NCI-H2196 treated with DMSO at 0.1 percent for 48 hours (cell line): Measurements from ENCODE around the gene AQP7.
"Not testable (repeated sequence)": the region's sequence is repeated elsewhere in the genome, so short reads cannot be mapped to it uniquely, and the experiment has no call there.

Source experiments
- DNase-seq: peaks from one replicate; lab custom pipeline; 2025; ENCODE audit not compliant: unreplicated experiment; lab: John Stamatoyannopoulos, UW

The AQP7 gene

DNA sequence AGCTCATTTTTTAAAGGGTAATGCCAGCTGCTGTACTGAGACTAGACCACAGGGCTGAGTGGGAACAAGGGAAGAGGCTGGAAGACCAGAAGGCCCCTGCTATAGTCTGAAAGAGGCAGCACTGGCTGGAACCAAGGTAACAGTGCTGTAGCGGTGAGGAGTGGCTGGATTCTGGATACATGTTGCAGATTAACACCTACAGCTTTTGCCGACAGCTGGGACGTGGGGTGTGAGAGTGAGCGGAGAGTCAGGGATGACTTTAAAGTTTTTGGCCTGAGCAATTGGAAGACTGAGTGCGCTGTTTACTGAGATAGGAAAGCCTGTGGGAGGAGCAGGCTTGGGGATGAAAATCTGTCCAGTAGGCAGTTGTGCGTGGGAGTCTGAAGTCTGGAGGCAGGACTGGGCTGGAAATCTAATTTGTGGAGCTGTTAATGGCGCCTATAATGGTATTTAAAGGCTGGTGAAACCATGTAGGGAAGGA is 26.5 kb downstream of the AQP7 start:
- no peak for DNase-seq

DNA sequence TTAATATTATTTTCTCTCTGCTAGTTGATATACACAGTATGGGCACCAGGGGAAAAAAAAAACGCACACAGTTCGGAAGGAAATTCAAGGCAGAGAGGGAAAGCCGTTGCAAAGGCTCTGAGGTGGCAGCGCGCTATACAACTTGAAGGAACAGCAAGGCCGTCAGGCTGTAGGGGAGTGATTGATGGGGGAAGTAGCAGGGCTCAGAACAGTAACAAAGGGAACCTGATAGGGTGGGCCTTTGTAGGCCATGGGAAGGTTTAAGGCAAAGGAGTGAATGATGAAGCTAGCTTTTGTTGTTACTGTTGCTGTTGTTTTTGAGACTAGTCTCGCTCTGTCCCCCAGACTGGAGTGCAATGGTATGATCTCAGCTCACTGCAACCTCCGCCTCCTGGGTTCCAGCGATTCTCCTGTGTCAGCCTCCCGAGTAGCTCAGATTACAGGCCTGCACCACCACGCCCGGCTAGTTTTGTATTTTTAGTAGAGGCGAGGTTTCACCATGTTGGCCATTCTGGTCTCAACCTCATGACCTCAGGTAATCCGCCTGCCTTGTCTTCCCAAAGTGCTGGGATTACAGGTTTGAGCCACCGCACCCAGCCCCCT is 27.0 kb downstream of the AQP7 start:
- DNase-seq, result no peak

DNA sequence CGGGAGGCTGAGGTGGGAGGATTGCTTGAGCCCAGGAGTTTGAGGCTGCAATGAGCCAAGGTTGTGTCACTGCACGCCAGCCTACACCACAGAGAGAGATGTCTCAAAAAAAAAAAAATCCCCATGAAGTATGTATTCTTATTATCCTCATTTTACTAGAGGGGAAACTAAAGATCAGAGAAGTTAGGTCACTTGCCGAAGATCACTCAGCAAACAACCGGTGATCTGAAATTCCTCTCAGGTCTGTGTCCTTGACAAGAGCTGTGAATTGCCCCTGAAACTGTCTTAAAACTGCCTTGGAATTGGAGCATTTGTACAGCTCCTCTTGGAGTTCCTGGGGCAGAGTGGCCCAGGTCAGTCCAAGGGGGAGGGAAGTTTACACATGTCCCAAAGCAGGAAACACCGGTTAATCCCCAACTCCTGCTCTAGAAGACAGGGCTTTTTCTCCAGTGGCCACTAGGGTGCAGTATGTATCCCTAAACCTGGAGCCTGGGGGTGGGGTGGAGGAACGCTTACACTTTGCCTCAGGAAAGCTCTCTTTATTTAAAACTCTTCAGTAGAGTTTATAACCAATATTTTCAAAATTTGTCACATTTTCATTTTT is 27.6 kb downstream of the AQP7 start:
- DNase-seq, result peak; percentile 75

DNA sequence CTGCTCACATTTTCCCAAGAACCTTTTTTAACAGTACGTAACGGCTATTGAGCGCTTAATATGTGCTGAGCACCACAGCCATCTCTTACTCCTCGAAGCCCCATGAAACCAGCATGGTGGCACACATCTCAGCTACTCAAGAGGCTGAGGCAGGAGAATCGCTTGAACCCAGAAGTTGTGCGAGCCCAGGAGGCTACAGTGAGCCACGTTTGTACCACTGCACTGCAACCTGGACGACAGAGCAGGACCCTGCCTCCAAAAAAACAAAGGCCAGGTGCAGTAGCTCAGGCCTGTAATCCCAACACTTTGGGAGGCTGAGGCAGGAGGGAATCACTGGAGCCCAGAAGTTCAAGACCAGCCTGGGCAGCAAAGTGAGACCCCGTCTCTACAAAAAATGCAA is 28.2 kb downstream of the AQP7 start:
- no peak for DNase-seq

DNA sequence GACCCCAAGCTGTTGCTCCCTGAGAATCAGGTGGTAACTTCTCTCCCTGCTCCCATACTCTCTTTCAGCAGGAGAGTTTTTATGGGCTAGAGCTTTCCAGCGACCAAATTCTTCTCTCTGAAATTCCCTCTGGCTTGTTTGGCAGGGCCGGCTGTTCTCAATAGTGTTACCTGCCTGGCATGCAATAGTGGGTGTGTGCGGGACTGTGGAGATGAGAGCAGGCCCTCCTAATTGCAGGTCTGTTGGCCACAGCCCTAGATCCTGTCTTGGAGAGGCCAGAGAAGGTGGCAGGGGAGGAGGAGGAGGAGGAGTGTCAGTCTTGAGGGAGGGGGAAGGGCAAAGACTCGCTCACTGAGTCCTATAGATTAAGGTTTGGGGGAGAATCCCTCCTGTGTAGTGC is 29.5 kb downstream of the AQP7 start:
- no peak for DNase-seq

DNA sequence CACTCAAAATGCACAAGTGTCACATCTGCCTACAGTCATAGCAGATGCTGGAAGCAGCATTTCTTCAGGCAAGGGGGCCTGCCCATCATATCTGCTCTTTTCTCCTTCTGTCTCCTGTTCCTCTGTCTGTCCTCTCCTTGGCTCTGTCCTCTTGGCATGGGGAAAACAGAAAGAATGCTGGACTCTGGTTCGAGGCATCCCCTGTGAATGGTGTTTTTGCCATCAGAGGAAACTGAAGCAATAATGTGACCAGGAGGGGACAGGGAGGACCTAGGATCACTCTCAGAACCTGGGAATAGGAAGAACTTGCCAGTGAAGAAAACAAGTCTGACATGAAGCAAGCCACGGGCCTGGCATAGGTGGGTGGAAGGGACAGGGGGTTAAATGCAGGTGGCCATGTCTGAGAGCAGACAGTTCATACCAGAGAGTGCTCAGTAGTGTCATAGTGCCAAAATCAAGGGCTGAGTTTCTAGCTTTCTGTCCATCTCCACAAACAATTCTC is 35.3 kb downstream of the AQP7 start:
- DNase-seq, result no peak

DNA sequence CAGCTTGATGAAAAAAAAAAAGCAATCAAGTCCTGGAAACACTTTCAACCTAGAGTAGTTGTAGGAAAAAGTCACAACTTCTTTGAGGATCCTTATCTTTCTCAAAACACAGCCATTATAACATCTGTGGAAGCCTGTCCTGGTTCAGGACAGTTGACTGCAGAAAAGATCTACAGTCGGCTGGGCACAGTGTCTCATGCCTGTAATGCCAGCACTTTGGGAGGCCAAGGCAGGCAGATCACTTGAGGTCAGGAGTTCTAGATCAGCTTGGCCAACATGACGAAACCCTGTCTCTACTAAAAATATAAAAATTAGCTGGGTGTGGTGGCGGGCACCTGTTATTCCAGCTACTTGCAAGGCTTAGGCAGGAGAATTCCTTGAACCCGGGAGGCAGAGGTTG is 37.6 kb downstream of the AQP7 start:
- DNase-seq, result not testable (repeated sequence)

DNA sequence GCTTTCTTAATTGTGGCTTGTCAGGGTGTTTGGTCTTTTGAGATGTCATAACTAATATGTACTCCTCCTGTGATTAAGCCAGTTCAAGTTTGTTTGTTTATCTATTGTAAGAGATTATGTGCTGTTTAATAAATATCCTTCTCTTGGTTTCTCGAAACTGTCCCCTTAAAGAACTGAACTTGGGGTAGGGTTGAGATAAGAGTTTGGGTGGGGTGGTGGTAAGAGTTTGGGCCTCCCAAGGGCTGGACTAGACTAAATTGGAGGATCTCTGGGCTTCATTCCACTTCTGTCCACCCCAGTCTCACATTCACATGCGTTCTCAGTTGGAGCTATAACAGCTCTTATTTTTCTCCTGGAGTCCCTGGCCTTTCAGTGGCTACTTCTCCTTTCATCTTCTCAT is 38.2 kb downstream of the AQP7 start:
- no peak for DNase-seq

DNA sequence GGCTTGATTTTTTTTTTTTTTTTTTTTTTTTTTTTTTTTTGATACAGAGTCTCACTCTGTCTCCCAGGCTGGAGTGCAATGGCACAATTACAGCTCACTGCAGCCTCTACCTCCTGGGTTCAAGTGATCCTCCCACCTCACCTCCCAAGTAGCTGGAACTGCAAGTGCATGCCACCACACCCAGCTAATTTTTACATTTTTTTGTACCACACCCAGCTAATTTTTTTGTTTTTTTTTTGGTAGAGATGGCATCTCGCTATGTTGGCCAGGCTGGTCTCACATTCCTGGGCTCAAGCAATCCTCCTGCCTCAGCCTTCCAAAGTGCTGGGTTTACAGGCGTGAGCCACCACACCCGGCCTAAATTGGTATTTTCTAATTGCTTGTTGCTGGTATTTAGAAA is 43.7 kb downstream of the AQP7 start:
- DNase-seq, result not testable (repeated sequence)

DNA sequence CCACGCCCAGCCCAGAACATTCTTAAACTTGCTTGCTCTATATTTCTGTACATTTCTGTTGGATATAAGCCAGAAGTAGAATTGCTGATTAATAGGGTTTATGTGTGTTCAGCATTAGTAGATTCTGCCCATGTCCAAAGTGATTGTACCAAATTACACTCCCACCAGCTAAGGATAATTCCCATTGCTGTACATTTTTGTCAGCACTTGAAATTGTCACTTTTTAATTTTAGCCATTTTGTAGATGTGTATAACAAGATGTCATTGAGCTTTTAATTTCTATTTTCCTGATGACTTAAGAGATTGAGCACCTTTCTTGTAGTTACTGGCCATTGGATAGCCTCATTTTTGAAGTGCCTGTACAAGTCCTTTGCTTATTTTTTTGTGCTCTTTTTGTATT is 46.4 kb downstream of the AQP7 start:
- no peak for DNase-seq

DNA sequence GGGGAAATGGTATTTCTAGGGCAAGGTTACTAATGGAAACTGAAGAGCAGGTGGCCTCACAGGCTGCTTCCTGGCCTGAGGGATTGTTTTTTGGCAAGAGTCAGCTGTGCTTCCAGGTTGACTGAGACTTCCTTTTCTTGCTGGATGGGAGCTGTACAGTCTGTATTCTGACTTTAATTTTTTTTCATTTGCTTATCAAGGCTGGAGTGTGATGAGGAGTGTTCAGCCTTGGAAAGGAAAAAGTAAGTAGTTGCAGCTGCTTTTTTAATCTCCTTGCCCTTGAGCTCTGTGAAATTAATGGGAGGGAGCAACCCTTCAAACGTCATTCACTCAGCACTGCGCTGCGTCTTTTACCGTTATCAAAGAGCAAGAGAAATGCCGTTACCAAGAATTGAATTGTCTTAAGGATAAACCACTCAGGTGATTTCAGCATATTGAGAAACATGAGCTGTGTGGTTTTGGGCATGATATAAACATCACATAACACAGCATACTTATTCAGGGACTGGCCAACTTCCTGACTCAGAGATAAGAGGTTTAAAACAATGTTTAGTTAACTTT is 47.6 kb downstream of the AQP7 start:
- DNase-seq, result no peak

DNA sequence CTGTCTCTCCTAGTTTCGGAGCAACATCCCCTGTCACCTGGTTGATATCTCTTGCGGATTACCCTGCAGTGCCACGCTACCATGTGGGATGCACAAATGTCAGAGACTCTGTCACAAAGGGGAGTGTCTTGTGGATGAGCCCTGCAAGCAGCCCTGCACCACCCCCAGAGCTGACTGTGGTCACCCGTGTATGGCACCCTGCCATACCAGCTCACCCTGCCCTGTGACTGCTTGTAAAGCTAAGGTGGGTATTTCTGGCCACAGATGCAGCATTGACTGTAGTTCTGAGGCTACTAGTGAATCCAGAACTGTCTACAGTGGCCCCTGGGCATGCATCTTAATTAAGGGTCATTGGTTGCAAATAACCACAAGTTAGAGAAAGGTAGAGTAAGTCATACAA is 50.8 kb downstream of the AQP7 start:
- no peak for DNase-seq

DNA sequence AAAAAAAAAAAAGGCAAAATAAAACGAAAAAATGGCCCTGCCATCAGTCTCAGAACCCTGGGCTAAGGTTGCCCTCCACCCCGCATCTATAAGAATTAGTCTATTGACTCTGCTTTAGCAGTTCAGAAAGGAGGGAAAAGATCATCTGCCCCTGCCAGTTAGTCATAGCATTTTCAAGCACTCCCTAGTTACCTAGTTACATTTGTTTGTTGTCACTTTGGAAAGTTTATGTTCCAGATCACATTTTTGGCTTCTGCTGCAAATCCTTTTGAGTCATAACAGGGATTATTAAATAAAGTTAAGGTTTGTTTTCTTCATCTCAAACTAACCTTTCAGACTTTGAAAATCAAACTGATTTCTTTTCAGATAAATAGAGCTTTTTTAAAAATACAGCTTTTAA is 52.1 kb downstream of the AQP7 start:
- DNase-seq, result no peak

DNA sequence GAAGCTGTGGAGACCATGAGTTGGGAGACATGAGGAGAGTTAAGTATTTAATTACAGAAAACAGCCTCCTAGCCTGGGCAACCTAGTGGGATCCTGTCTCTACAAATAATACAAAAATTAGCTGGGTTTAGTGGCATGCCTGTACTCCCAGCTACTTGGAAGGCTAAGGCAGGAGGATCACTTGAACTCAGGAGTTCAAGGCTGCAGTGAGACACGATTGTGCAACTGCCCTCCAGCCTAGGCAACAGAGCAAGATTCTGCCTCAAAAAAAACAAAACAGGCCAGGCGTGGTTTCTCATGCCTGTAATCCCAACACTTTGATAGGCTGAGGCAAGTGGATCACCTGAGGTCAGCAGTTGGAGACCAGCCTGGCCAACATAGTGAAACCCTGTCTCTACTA is 52.6 kb downstream of the AQP7 start:
- no peak for DNase-seq

DNA sequence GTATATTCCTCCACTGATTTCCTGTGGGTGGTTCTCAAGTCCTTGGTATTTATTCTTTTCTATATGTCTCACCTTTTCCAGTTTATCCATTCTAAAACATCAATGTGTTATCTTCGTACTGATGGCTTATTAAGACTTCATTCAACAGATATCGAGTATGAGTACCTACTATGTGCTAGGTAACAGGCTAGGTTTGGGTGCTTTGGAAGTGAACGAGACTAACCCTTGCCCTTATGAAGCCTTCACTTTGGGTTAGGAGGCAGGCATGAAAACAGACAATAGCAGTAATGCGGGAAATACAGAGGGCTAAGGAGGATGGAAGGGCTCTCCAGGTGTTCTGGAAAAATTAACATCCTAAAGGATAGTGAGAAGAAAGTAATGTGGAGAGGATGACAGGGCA is 53.4 kb downstream of the AQP7 start:
- DNase-seq, result no peak

DNA sequence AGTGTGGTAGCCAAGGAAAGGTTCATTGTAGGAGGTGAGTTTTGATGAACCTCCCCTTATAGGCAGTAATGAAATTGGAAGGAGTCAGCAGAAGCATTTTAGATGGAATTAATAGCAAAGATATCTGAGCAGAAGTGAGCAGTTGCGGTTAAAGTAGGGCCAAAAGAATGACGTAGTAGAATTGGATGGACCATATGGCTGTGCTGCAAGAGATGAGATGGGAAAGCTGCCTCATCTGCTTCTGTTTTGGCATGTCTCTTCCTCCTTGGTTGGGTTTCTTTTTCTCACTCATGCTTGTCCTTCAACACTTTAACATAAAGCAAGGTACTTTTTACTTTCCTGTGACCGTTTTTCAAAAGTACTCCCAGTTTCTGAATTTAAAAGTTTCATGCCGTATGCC is 55.8 kb downstream of the AQP7 start:
- no peak for DNase-seq

DNA sequence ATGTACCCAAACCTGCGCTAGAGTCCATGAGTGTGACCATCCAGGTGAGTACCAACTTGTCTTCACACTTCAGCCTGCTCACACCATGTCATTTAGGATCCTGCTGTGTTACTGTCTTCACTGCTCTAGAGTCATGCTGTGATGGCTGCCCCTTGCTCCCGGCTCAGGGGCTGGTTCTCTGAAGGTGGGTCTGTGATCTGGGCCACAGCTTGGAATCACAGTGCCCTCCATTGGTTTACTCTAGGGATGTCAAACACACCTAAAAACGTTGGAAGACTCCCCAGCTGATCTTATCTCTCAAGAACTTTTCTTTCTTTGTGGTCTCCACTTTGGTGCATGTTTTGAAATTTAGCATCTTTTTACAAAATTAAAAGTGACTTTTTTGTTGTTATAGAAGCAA is 58.2 kb downstream of the AQP7 start:
- DNase-seq, result no peak

DNA sequence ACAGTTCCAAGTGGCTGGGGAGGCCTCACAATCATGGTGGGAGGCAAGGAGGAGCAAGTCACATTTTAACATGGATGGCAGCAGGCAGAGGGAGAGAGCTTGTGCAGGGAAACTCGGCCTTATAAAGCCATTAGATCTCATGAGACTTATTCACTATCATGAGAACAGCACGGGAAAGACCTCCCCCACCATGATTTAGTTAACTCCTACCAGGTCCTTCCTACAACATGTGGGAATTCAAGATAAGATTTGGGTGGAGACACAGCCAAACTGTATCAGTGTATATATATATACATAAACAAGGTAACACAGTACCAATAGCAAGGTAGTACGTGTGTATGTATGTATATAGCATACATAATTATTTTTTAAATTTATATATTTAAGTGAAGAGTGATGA is 61.2 kb downstream of the AQP7 start:
- DNase-seq, result no peak

DNA sequence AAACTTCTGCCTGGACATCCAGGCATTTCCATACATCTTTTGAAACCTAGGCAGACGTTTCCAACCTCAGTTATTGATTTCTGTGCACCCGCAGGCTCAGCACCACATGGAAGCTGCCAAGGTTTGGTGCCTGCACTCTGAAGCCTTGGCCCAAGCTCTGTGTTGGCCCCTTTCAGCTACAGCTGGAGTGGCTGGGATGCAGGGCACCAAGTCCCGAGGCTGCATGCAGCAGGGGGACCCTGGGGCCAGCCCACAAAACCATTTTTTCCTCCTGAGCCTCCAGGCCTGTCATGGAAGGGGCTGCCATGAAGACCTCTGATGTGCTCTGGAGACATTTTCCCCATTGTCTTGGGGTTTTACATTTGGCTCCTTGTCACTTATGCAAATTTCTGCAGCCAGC is 62.2 kb downstream of the AQP7 start:
- no peak for DNase-seq
